COLO668 (cell line): ENCODE data around the gene FAM83D.
"Not testable (repeated sequence)": the region's sequence is repeated elsewhere in the genome, so short reads cannot be mapped to it uniquely, and the experiment has no call there.

ENCODE experiments used
- DNase-seq: peaks from one replicate; lab custom pipeline; 2025; ENCODE audit not compliant: unreplicated experiment; lab: John Stamatoyannopoulos, UW

Gene FAM83D

DNA sequence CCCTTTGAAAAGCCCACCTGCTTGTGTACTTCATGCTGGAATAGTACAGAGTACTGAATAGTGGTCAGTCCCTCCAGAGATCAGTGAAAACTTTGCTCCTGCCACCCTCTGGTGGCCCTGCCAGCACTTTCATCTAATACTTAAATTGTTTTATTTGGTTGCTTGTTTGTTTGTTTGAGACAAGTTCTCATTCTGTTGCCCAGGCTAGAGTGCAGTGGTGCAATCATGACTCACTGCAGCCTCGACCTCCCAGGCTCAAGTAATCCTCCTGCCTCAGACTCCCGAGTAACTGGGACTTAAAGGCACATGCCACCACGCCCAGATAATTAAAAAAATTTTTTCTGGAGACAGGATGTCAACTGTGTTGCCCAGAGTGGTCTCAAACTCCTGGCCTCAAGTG, 9.1 kb downstream of the FAM83D start:
- DNase-seq: no peak

DNA sequence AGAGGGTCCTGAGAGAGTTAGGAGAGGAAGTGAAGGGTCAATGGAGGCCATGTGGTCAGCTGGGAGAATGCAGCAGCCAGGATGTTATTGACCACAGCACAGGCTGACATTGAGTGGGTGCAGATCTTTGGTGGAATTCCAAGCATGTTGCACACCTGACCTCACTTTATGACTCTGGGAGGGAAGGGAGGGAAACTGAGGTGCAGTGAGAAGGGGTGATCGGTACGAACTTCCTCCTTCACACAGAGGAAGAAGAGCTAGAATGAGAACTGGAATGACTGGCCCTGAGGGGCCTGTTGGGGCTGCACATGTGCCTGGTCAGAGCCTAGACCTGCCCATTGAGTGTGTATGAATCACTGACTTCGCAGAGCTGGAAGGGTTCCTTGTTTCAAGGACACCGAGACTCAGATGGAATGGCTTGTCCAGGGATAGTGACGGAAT, 9.8 kb downstream of the FAM83D start:
- DNase-seq: no peak

DNA sequence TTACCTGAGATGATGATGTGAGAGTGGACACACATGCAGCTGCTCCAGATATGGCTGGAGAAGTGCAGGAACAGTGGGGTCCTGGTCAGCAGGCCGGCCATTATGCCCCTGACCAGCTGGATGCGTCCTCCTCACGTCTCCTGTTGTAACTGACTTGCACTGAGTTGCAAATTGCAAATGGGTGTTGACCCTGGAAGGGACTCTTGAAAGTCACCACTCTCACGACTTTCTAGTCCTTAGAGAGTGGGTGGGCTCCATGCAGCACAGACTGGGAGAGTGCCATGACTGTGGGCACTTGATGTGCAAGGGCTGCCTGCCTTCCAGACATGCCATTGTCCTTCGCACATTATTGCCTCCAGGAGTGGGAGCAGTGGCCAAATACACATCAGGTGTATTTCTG, 10.8 kb downstream of the FAM83D start:
- DNase-seq: no peak

DNA sequence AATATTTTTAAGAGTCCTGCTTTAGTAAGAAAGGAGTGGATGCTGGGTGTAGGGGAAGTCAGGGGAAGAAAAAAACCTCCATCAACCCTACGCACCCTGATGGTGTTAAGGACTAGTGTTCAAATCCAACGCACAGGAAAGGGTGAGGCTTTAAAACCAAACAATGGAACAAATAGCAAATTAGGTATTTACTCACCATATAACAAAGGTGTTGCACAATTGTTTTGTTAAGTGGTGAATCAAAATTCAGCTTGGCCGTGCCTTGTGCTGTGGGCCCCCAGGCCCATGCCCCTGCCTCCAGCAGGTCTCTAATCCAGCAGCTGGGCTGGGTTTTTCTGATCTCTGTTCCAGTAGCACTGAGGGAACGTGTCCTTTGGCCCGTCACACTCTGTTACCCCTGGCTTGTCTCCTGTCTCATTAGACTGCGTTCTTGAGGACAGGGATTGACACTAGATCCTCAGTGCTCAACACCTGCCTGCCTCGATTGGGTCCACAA, 11.8 kb downstream of the FAM83D start:
- peak; percentile 53 for DNase-seq

DNA sequence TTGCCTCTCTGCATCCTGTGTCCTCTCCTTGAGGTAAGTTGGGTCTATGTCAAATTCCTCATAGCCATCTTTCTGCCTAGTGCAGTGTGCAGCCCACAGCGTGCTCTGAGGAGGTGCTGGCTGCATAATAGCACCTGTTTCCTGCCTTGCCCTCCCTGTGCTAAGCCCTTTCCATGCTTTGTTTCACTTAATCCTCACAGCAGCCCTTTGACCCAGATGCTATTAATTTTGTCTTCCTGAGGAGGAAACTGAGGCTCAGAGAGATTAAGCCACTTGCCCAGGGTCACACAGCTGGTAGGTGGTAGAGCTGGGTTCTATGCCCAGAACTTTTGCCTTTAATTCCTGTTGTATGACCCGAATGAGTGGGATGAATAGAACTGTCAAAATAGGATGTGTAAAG, 13.5 kb downstream of the FAM83D start:
- no peak for DNase-seq

DNA sequence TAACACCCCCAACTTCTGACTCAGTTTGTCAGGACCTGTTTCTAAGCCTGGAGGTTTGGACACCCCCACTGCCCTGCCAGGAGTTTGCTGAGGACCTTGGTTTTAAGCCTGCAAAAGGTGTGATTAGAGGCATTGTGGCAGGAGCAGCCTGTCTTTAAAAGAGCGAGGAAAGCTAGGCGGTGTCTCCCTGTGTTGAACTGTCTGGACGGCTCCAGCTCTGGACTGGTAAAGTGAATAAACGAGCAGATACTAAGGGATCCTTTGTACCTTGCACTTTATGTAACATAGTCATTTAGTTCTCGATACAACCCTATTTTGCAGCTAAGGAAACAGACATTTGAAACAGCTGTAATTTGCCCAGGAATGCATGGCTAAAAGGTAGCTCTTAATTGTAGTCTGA, 14.4 kb downstream of the FAM83D start:
- no peak for DNase-seq

DNA sequence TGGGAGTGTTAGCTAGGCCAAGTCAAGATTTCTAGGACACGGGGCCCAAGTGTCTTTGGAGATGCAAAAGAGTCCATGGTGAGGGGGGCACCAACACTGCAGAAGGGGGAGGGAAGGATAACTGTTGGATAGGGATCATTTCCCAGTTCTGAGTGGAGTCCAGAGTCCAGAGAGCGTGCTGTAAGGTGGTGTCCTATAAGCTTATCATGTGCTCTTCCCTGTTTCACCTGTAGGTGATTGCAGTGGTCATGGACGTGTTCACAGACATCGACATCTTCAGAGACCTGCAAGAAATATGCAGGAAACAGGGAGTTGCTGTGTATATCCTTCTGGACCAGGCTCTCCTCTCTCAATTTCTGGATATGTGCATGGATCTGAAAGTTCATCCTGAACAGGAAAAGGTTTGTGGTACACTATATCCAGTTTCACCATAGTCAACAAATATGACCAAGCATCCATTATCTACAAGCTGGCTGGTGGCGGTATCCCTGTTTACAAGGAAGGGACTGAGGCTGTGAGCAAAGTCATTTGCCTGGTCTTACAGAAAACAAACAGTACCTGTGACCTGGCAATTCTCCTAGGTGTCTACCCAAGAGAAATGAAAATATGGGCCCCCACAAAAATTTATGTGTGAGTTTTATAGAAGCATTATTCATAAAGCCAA, 15.6 kb downstream of the FAM83D start:
- DNase-seq: peak; percentile 15

DNA sequence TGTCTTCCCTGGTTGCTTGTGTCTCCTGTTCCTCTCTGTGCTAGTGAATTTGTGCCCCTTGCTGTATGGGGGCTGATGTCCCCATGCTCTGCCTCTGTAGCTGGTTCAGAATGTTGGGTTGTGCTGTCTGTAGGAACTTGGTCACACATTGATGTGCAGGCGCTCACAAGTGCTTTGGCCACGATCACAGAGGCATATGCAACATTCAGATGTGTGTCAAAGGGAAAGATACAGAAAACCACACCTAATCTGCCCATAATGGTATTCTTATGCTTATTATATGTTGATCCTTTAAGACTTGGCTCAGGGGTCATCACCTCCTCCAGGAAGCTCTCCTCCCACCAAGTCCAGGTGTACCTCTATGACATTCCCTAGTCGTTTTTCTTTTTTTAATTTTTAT, 18.8 kb downstream of the FAM83D start:
- DNase-seq: no peak

DNA sequence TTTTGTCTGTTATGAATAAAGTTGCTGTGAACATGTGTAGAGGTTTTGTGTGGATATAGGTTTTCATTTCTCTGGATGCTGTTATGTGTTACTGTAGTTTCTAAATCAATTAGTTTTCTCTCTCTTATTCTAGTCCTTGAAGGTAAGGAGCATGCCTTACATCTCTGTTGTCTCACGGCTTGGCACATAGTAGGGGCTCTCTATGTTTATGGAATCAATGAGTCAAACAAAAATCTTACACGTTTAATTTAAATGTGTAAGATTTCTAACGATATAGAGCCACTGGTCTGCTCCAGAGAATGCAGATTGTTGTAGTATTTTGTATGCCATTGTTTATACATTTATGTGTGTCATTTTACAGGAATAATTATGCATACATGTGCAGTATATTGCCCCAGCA, 20.6 kb downstream of the FAM83D start:
- no peak for DNase-seq

DNA sequence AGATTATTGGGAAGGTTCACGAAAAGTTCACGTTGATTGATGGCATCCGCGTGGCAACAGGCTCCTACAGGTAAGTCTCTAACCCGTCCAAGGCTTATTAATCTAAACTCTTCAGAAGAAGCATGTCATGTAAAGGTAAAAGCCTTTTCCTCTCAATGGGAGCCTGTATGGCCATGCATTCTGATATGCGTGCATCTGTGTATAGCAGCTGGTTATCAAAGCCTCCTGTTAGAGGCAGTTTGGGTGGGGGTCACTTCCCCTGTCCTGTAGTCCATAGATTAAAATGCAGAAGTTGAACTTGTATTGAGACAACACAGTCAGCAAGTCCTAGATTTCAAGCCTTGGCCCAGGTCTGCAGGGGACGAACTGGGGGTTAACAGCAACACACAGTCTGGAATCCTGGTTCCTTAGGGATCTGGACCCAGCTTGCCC, 21.7 kb downstream of the FAM83D start:
- DNase-seq: no peak

DNA sequence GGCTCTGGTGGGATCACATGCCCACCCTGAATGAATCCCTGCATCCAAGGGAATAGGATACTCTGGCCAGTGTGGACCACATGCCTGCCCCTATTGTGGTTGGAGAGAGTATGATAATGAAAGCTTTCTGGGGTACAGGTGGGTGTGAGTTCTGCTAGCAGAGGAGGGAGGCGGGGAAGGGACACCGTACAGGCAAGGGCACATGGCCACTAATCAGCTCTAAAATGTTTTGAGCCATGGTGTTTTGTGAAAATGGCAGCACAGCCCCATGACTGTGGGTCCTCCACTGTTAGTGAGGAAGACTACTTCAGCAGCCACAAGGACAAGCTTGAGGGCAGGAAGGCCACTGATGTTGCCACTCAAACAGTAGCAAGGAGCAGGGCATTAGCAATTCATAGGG, 24.0 kb downstream of the FAM83D start:
- no peak for DNase-seq

DNA sequence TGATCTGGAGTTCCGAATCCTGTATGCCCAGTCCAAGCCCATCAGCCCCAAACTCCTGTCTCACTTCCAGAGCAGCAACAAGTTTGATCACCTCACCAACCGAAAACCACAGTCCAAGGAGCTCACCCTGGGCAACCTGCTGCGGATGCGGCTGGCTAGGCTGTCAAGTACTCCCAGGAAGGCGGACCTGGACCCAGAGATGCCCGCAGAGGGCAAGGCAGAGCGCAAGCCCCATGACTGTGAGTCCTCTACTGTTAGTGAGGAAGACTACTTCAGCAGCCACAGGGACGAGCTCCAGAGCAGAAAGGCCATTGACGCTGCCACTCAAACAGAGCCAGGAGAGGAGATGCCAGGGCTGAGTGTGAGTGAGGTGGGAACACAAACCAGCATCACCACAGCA, 25.4 kb downstream of the FAM83D start:
- DNase-seq: no peak

DNA sequence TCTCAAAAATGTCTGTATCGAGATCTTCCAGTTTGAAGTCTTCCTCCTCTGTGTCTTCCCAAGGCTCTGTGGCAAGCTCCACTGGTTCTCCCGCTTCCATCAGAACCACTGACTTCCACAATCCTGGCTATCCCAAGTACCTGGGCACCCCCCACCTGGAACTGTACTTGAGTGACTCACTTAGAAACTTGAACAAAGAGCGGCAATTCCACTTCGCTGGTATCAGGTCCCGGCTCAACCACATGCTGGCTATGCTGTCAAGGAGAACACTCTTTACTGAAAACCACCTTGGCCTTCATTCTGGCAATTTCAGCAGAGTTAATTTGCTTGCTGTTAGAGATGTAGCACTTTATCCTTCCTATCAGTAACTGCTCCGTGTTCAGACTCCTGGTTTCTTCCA, 25.9 kb downstream of the FAM83D start:
- no peak for DNase-seq

DNA sequence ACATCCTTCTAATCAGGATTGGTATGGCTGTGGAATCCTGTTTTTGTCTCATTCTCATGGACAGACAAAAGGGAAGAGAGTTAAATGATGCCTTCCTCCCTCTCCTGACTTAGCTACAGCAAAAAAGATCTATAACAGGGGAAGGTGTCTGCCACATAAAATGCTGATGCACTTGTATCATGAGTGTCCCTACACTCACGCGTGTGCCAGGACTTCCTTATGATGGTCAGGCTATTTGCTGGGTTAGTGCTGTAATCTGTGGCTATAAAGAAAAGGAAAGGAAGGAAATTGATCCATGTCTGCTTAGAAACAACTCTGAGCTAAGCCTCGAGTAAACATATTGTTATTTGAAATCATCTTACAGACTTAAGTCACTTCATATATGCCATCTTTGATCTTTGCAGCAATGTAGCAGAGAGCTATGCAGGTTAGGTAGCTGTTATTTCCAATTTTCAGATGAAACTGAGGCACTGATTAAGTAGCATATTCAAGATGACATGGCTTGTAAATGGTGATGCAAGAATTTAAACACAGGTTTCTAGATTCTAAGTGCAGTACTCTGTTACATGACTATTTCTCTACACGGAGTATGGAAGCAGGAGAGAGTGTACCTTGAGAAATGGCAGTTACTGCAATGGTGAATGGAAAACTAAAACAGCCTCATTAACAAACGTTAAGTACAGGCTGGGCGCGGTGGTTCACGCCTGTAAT, 27.6 kb downstream of the FAM83D start:
- DNase-seq: no peak

DNA sequence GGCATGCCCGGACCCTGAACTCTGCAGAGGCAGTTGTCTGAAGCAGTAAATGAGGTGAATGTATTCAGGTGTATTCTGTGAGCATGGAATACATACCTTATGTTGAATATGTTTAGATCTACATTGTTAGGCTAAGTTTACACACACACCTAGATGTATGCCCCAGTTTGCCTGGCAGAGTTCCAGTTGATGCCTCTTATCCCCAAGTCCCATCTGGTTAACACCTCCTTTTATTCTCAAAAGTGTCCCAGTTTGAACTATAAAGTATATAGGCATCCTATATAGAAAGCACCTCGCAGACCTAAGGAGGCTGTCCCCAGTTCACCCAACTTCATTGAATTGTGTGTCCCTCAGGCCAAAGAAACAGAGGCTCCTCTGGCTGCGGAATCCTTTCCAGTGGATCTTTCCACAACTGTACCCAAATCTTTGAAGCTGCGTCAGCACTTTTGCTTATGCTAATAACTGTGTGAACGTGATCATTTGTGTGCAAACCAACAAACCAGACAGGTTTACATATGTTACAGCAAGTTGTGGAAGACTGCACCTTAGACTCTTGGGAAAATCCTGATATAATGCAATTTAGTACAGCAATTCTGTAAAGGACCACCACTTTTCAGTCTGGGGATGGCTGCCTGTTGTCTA, 31.1 kb downstream of the FAM83D start:
- no peak for DNase-seq

DNA sequence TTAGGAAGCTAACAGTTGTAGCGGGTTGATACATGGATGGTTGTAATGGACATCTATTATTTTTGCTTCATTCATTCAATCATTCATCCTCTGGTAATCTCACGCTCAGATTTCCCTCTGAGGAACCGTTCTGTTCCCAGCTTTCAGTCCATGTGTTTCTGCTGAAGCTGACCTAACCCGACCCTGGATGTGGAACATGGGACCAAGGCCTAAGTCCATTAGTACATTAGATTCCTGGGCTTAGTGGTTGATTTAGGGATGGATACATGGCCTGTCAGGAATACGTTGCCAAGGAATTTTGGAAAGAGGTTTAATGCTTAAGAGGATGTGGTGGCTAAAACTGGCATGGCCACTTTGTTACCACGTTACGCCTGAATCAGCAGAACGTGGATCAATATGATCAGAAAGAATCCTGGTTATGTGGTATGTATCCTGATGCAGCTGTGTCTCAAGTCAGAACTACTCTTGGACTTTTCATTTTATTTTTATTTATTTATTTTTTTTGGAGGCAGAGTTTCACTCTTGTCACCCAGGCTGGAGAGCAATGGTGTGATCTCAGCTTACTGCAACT, 31.8 kb downstream of the FAM83D start:
- no peak for DNase-seq

DNA sequence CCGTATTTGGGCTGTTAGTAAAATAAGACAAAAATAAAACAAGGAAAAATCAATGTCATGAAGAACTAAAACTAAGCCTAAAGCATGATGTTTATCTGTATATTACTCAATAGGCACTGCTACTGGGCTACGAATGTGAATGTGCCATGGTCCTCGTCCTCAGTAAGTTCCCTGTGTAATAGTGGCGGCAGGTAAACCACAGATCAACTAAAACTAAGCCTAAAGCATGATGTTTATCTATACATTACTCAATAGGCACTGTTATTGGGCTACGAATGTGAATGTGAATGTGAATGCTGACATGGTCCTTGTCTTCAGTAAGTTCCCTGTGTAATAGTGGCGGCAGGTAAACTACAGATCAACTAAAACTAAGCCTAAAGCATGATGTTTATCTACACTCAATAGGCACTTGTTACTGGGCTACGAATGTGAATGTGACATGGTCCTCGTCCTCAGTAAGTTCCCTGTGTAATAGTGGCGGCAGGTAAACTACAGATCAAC, 34.0 kb downstream of the FAM83D start:
- DNase-seq: not testable (repeated sequence)

DNA sequence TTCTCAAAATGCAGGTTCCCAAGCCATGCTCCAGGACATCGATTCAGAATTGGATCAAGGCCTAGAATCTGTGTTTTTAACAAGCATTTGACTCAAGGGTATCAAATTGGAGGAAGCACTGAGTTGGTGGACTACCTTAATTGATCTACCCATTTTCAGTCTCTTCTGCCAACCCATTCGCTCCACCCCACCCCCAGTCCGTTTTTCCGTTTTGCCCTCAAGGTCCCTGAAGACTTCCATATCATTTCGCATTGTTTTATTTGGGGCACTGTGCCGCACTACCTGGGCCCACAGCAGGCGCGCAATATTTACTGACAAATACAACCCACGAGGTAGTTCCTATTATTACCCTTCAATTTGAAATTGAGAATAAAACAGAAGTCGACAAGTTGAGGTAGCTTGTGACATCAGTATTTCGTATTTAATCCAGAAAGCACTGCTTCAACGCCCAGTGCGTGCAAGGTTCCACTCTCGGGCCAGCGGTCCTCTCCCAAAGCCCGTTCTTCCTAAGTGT, 35.4 kb downstream of the FAM83D start:
- peak; percentile 41 for DNase-seq

DNA sequence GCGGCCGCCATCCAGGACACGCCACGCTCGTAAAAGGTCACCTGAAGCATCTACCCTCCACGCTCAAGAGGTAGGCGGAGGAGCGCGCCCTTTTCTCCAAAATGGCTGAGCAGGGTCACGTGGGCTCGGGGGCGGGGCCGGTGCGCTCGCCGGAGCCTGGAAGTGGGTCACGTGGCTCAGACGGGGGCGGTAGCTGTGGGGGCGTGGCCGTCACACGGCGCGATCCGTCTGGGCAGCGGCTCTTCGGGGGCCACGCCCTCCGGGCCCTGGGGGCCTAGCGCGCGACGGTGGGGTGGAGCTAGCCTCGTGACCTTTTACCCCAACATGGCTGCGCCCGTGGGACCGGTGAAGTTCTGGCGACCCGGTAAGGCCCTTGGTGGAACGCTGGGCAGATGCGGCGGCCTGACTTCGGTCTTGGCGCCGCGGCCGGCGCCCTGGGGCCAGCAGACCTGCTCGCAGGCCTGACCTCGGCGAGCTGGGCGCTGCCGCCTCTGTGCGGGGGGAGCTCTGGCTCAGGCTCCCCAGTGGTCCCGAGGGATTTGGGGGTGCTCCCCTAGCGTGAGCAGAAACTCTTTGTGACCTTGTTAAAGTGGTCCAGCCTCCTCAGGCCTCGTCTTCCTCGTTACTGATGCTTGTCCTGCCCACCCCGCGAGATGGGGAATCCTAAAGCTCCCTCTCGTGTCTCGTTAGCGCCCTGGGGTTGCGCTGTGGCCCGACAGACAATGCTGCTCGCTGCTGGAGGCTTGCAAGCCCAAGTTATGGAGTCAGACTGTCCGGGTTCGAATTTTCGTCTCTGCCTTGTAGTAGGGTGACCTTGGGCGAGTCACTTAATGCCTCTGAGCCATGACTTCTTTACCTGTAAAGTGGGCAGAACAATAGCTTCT, 36.1 kb downstream of the FAM83D start, which contains the start of gene DHX35:
DHX35 (plus strand) TSS at position 301 of the 884 bp plus-strand sequence; CDS start at position 325, 24 bp downstream.
- DNase-seq: peak; percentile 99

DNA sequence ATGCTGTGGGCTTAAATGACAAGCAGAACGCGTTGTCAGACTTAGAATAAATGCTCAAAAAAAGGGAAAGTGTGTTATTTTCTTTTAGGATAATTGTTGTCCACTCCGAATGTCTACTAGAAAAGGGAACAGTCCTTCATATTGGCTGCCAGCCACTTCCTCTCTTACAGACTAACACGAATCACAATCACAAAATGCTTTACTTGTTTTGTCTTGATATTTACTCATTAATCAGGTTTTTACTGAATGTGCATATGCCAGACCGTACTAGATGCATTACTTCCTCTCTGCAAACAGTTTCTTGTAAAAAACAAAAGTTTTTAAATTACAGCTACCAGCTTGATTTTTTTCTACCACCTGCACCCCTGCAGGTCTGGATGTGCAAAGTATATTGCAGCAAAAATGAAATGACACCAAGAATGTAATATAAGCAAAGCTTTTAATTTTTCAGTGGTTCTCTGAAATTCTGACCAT, 36.7 kb downstream of the FAM83D start:
- DNase-seq: no peak
